GM10248 (cell line): ENCODE results near the gene CCNT2.
A peak's percentile ranks its signal among the peaks of the same experiment; 100 is the strongest.

Source experiments
- CTCF ChIA-PET: fragments of 300-600 bp; sonication (Branson Sonifier 250); formaldehyde crosslinking; extraction: SDS; loops from one replicate; lab custom pipeline; 2021; ENCODE audit warnings: antibody characterized with exemption; lab: Yijun Ruan, JAX
- POLR2A ChIA-PET: fragments of 350-650 bp; sonication (Branson Sonifier 250); formaldehyde crosslinking; extraction: SDS; loops from one replicate; lab custom pipeline; 2020; ENCODE audit warnings: antibody characterized with exemption; lab: Yijun Ruan, JAX
- DNase-seq: peaks from one replicate; pipeline ENCODE4 v3.0.0; 2012; ENCODE audit errors: extremely low spot score
- CTCF ChIP-seq: IDR thresholded peaks from 2 replicates; pipeline ENCODE4 v1.5.1; 2012; ENCODE audit warnings: mild to moderate bottlenecking, low read depth; ENCODE audit errors: extremely low read depth, missing control alignments, control extremely low read depth

The CCNT2 gene

GRCh38 chr2:134980639-134981038 is 62.0 kb downstream of the CCNT2 start:
- POLR2A ChIA-PET, result no interaction called here
- no peak for TF ChIP-seq CTCF
- CTCF ChIA-PET, result no interaction called here
- no peak for DNase-seq

GRCh38 chr2:134982603-134983002 is 64.0 kb downstream of the CCNT2 start:
- no peak for DNase-seq
- POLR2A ChIA-PET, result no interaction called here
- TF ChIP-seq CTCF, result no peak
- CTCF ChIA-PET, result interaction anchor here (1.2 to 2.1 kb wide), 4 partner anchors 12 to 727 kb away, joined by 3 to 7 read pairs (median 4); no protein-coding TSS in a partner anchor

GRCh38 chr2:134985061-134985460 is 66.4 kb downstream of the CCNT2 start:
- TF ChIP-seq CTCF, result no peak
- no peak for DNase-seq
- ChIA-PET POLR2A (no interaction called here), CTCF (no interaction called here)

- DNase-seq, result peak; percentile 34
- TF ChIP-seq CTCF, result peak; percentile 49
- POLR2A ChIA-PET, result no interaction called here
- CTCF ChIA-PET, result interaction anchor here (0.6 to 6.4 kb wide), 18 partner anchors 9 to 917 kb away, joined by 3 to 64 read pairs (median 4); no protein-coding TSS in a partner anchor
Observed at GRCh38 chr2:134988994-134989605, 70.5 kb downstream of the CCNT2 start.

- CTCF ChIA-PET, result interaction anchor here (1.5 to 7.1 kb wide), 2 partner anchors 17 to 710 kb away, joined by 5 to 59 read pairs; no protein-coding TSS in a partner anchor
- no peak for TF ChIP-seq CTCF
Observed at GRCh38 chr2:134999521-134999920, 80.9 kb downstream of the CCNT2 start.

GRCh38 chr2:135002836-135003235 is 84.2 kb downstream of the CCNT2 start:
- no peak for TF ChIP-seq CTCF
- no peak for DNase-seq
- ChIA-PET POLR2A (no interaction called here), CTCF (interaction anchor here (1.8 to 7.9 kb wide), 8 partner anchors 8 to 1382 kb away, joined by 7 to 133 read pairs (median 16); no protein-coding TSS in a partner anchor)

More at GRCh38 chr2:134999521-134999920, 80.9 kb downstream of the CCNT2 start:
- POLR2A ChIA-PET, result no interaction called here
- no peak for DNase-seq
